ENCODE data around the gene SPATA16. TPM values are rescaled to one million over a fixed set of nuclear protein-coding genes. Genes with fewer than 3 reads are reported as not detected.

Gene SPATA16
- total and polyA plus RNA-seq, 2 donors (not counting 3 experiments of a cell fraction or from before 2014, with no cell fraction given) = not detected

DNA sequence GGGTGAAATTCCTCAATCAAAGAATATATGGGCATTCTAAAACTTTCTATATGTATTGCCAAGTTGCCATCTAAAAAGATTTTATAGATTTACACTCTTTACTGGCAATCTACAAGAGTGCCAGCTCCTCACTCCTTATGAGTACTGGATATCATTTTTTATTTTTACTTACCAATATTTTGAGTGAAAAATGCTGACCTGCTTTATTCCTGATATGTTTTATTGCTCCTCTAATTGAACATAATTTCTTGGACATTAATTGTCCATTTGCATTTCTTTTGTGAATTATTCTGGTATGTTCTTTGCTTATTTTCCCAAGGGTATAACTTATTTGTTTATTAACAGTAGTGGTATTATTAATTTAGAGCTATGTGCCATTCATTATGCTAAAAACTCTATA, 293.7 kb downstream of the SPATA16 start:
- Histone ChIP-seq H4K20me1 (replicated peaks; ENCODE audit: control insufficient read depth, extremely low read depth, insufficient read depth, low read length) (no peaks in the 10 kb centered on the region), H3K4me3 (replicated peaks in 1 of 3; ENCODE audit: insufficient read depth in 1 of 3, low read depth in 1 of 3, low read length in 3 of 3) (no peak overlapping the region), H3K79me2 (ENCODE audit: control insufficient read depth, insufficient read depth, low read length) (no peaks in the 10 kb centered on the region), H3K27me3 (ENCODE audit: control insufficient read depth in 2 of 2, insufficient read depth in 2 of 2, low read length in 2 of 2) (no peaks in the 10 kb centered on the region), H2AFZ (ENCODE audit: low read depth, low read length) (no peak overlapping the region), H3K36me3 (ENCODE audit: control insufficient read depth in 2 of 2, extremely low read depth in 1 of 2, insufficient read depth in 2 of 2, low read length in 2 of 2) (no peaks in the 10 kb centered on the region), H3K4me1 (ENCODE audit: control insufficient read depth, extremely low read depth, insufficient read depth, low read length) (peaks cover 11% of the 10 kb centered on the region), H3K9ac (replicated peaks; ENCODE audit: extremely low read depth, insufficient read depth, low read length) (no peak overlapping the region), H3K4me2 (ENCODE audit: insufficient read depth, low read length) (no peak overlapping the region), H3K27ac (ENCODE audit: insufficient read depth, low read depth, low read length) (no peak overlapping the region), H3K9me1 (replicated peaks; ENCODE audit: control insufficient read depth, extremely low read depth, insufficient read depth, low read length) (no peaks in the 10 kb centered on the region), H3K9me3 (replicated peaks; ENCODE audit: control insufficient read depth, insufficient read depth, low read length) (no peaks in the 10 kb centered on the region)
- DNase-seq (ENCODE audit: low read depth, low spot score) (no peak), FAIRE-seq (no peak)
- TF ChIP-seq, protein P1, sequence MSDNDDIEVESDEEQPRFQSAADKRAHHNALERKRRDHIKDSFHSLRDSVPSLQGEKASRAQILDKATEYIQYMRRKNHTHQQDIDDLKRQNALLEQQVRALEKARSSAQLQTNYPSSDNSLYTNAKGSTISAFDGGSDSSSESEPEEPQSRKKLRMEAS (IDR thresholded peaks at IDR 0.05; ENCODE audit: insufficient read depth, insufficient read length) = no peak
- TF ChIP-seq, protein P2, sequence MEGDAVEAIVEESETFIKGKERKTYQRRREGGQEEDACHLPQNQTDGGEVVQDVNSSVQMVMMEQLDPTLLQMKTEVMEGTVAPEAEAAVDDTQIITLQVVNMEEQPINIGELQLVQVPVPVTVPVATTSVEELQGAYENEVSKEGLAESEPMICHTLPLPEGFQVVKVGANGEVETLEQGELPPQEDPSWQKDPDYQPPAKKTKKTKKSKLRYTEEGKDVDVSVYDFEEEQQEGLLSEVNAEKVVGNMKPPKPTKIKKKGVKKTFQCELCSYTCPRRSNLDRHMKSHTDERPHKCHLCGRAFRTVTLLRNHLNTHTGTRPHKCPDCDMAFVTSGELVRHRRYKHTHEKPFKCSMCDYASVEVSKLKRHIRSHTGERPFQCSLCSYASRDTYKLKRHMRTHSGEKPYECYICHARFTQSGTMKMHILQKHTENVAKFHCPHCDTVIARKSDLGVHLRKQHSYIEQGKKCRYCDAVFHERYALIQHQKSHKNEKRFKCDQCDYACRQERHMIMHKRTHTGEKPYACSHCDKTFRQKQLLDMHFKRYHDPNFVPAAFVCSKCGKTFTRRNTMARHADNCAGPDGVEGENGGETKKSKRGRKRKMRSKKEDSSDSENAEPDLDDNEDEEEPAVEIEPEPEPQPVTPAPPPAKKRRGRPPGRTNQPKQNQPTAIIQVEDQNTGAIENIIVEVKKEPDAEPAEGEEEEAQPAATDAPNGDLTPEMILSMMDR (IDR thresholded peaks at IDR 0.05; ENCODE audit: extremely low read depth in 1 of 2, insufficient read depth in 1 of 2, low read depth in 1 of 2, low read length in 2 of 2) = no peak
- TF ChIP-seq FOS (IDR thresholded peaks at IDR 0.05; ENCODE audit: borderline replicate concordance, insufficient read depth, low read length) (no peak), MYC (IDR thresholded peaks at IDR 0.05; ENCODE audit: low read depth, low read length) (no peak), GATA2 (IDR thresholded peaks at IDR 0.05; ENCODE audit: insufficient read depth, insufficient read length, low read depth, low read length) (no peak), EZH2 (IDR thresholded peaks at IDR 0.05; ENCODE audit: borderline replicate concordance, low read depth, low read length, severe bottlenecking) (no peak), POLR2AphosphoS5 (IDR thresholded peaks at IDR 0.05; ENCODE audit: insufficient read depth, low read depth, low read length) (no peak), JUN (IDR thresholded peaks at IDR 0.05; ENCODE audit: borderline replicate concordance, insufficient read depth, insufficient read length, low read depth) (no peak), POLR2A (IDR thresholded peaks at IDR 0.05; ENCODE audit: low read depth, low read length) (no peak)
- CTCF ChIA-PET = interaction anchor here (1.9 to 3.0 kb wide), 3 partner anchors 11 to 68 kb away, joined by 4 to 15 read pairs (median 9); no protein-coding TSS in a partner anchor
- POLR2A ChIA-PET = no interaction called here
- dilution Hi-C loops (cut with MboI; ENCODE audit: extremely low pct_ligation_motif_present, low sequenced_read_pairs) (no loop called here), intact Hi-C loops (cut with micrococcal nuclease) (no loop called here)
- BruUV-seq (replicated peaks) = no TSS peak
